Measurements from ENCODE around the gene PDXP.

- no peak for TF ChIP-seq ZNF561 (tag by site-specific recombination; IDR thresholded peaks at IDR 0.05; ENCODE audit: borderline replicate concordance)
- no peak for TF ChIP-seq CTCF (tag by site-specific recombination; IDR thresholded peaks at IDR 0.05)
- TF ChIP-seq ZNF513 (tag by site-specific recombination; IDR thresholded peaks at IDR 0.05): no peak
- no peak for TF ChIP-seq ZNF214 (tag by site-specific recombination; IDR thresholded peaks at IDR 0.05; ENCODE audit: borderline replicate concordance)
- TF ChIP-seq ZNF610 (tag by site-specific recombination; IDR thresholded peaks at IDR 0.05; ENCODE audit: borderline replicate concordance): no peak
- TF ChIP-seq ZNF266 (tag by site-specific recombination; IDR thresholded peaks at IDR 0.05; ENCODE audit: low read depth): no peak
- no peak for TF ChIP-seq ZNF433 (tag by site-specific recombination; IDR thresholded peaks at IDR 0.05; ENCODE audit: low read depth)
- TF ChIP-seq ZNF629 (tag by site-specific recombination; IDR thresholded peaks at IDR 0.05): no peak
- no peak for TF ChIP-seq ZBTB44 (tag by site-specific recombination; IDR thresholded peaks at IDR 0.05)
- TF ChIP-seq ZNF239 (tag by site-specific recombination; IDR thresholded peaks at IDR 0.05): no peak
- TF ChIP-seq ZBTB1 (tag by site-specific recombination; IDR thresholded peaks at IDR 0.05): no peak
- TF ChIP-seq ZNF26 (tag by site-specific recombination; IDR thresholded peaks at IDR 0.05): no peak
- TF ChIP-seq ZNF274 (IDR thresholded peaks at IDR 0.05; ENCODE audit: low read length): no peak
- no peak for TF ChIP-seq ZNF274 (tag by site-specific recombination; IDR thresholded peaks at IDR 0.05; ENCODE audit: borderline replicate concordance)
Measured at GRCh38 chr22:37647317-37647716, 11.2 kb upstream of the PDXP start.

Data from HEK293 (cell line).